Measurements from ENCODE around the gene GARIN5A.

Gene GARIN5A

DNA sequence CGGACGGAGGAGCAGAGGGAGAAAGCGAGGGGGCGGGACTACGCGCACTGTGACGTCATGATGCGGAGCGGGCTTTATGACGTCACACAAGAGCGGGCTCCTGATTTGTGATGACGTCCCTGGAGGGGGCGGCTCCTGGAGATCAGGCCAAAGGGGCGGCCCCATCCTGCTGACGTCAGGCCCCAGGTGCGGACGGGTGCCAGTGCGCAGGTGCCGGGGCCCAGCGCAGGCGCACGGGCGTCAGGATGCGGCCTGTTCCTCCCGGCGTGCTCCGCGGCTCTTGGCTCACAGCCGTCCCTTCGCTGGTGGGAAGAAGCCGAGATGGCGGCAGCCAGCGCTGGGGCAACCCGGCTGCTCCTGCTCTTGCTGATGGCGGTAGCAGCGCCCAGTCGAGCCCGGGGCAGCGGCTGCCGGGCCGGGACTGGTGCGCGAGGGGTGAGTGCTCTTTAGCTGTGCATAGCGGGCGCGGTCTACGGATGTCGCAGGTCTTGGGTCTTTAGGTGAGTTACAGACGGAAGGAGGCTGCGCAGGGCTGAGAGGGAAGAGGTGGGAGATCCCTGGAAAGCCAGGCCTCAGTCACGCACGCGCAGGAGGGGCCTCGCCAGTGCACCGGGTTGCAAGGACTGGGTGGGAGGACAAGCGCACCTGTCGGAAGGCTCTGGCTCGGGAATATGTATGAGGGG is at the start of gene GARIN5A, which contains the start of gene EMC10:
TSS of gene GARIN5A (minus strand) at position 625 of the 683 bp plus-strand sequence. CDS start at position 165, 460 bp downstream.
TSS of gene EMC10 (plus strand) at position 284 of the 683 bp plus-strand sequence. CDS start at position 322, 38 bp downstream.
- peak; percentile 76 for DNase-seq (ENCODE audit: low read depth)

DNA sequence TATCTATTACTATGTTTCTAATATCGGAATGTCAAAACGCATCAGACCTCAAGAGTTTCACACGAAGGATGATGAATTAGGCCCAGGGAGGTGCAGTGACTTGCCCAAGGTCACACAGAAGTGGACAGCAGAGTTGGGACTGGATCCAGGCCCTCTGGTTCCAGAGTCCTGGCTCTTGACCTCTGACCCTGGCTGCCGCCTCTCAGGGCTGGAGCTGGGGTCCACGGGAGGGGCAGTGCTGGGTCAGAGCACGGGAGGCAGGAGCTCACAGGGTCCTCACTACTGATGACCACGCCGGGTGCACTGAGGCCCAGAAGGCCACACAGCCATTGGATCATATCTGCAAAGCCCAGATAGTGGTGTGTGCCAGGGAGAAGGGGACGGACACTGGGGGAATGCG is 46.2 kb upstream of the GARIN5A start:
- DNase-seq (ENCODE audit: low read depth), result no peak

DNA sequence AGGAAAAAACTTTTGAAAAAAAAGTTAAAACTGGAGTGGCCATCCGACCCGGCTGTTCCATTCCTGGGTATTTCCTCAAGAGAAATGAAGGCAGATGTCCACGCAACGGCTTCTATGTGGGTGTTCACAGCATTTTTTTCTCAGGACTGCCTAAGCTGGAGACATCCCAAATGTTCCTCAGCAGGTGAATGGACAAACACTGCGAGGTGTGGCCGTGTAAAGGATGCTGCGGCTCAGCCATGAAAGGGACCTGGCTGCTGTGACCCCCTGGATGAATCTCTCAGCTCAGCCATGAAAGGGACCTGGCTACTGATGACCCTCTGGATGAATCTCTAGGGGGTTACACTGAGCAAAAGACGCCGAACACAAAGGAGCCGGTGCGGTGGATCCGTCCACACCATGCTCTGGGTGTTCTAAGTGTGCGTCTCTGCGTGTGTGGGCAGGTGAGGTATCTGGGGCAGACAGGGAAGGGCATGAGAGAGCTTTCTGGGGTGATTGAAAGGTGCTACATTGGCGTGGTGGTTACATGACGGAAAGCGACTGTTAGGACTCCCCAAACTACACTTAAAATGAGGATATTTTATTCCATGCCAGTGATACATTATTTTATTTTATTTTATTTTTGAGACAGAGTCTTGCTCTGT is 44.3 kb upstream of the GARIN5A start:
- DNase-seq (ENCODE audit: low read depth), result no peak

DNA sequence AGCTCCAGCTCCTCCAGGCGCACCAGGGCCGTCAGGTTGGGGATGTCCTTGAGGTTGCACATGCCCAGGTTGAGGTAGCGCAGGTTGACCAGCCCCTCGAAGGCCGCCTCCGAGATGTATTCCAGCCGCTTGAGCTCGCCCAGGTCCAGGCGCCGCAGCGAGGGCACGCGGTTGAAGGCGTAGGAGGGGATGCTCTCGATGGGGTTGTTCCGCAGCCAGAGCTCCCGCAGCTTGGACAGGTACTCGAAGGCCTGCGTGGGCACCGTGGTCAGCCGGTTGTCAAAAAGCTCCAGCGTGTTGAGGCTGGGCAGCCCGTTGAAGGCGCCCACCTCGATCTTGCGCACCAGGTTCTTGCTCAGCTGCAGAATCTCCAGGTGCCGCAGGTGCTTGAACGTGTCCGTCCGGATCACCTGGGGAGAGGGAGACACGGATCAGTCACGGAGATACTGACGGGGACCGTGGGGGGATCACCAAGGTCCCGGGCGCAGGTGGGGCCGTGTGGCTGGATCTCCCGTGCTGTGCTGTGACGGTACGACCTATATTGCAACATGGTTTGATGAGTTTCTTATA is 42.4 kb upstream of the GARIN5A start:
- no peak for DNase-seq (ENCODE audit: low read depth)

DNA sequence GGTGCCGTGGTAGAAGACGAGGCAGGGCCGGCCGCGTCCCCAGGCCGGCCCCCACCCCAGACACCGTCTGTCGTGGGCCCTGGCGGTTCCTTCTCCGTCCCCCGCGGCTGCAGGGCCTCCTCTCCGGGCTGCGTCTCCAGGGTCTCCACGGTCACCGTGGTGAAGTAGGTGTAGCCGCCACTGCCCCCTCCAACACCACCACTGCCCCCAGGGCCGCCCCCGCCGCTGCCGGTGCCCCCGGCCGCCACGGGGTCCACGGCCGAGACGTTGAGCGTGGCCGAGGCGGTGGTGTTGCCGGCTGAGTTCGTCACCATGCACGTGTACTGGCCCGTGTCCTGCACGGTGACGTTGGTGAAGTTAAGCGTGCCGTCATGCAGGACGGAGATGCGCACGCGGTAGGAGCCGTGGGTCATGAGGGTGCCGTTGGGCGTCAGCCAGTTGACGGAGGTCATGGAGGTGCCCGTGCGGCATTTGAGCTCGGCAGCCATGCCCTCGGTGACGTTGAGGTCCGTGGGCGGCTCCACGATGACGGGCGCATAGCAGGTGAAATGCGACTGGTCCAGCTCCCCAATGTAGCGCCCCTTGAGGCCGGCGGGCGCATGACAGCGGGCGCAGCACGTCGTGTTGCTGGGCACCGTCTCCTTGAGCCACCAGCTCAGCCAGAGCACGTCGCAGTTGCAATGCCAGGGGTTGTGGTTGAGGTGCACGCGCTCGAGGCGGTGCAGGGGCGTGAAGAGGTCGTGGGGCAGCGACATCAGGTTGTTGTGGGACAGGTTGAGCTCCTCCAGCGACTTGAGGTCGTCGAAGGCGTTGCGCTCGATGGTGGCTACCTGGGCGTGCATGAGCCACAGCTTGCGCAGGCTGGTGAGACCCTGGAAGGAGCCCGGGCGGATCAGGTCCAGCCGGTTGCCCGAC is 41.7 kb upstream of the GARIN5A start:
- no peak for DNase-seq (ENCODE audit: low read depth)

DNA sequence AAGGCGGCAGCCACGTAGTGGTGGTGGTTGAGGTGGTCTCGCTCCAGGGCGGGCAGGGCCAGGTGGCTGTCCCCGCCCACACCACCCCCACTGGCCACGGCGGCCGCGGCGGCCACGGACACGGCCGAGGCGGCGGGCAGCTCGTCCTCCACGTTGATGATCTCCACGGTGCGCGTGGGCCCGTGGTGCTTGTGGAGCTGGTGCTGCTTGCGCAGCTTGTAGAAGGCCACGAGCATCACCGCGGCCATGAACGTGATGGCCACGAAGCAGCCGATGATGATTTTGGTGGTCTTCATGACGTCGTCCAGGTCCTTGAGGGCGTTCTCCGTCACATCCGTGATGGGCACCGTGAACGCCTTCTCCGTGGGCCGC is 41.0 kb upstream of the GARIN5A start:
- no peak for DNase-seq (ENCODE audit: low read depth)

DNA sequence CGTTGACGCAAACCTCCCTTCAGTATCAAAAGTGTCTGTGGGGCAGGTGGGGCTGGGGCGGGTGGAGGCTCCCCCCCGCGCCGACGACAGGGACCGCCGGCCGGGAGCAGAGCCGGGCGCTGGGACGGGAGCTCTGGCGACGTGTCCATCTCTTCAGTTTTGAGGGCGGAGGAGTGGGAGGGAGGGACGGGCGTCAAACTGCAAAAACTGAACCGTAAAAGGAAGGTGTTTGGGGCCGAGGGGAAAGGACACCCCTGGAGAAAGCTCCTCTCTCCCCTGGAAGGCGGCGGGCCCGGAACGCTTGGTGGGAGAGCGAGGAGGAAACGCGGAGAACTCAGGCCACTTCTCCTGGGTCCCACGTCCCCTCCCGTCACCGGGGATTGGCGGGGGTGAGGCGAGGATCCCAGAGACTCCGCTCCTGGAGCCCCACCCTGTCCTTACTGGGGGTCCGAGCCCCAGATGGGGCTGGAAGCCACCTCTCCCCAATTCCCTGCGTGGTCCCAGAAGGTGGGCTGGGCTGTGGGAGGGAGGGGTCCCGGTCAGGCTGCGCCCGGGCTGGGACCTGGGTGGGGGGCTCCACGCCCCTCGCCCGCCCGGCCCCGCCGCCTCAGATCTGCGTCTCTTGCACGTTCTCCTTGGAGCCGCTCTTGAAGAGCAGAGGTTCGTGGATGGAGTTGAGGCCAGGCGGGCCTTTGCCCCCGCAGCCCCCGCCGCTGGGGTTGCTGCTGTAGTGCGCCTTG is 40.5 kb upstream of the GARIN5A start:
- DNase-seq (ENCODE audit: low read depth), result no peak

DNA sequence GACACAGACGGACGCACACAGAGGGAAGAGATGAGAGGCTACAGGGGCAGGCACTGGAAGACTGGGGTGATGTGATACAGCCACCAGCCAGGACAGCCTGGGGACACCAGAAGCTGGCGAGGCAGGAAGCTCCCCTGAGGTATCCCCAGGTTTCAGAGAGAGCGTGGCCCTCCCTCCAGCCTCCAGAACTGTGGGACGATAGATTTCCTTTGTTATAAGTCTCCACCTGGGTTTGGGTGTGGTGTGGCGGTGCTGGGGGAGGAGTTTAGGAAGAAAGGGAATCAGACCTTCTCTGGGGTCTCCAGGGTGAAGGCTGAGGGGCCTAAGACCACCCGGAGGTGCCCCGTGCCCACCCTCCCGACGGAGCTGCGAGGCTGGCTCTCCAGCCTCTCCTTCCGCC is 39.8 kb upstream of the GARIN5A start:
- no peak for DNase-seq (ENCODE audit: low read depth)

DNA sequence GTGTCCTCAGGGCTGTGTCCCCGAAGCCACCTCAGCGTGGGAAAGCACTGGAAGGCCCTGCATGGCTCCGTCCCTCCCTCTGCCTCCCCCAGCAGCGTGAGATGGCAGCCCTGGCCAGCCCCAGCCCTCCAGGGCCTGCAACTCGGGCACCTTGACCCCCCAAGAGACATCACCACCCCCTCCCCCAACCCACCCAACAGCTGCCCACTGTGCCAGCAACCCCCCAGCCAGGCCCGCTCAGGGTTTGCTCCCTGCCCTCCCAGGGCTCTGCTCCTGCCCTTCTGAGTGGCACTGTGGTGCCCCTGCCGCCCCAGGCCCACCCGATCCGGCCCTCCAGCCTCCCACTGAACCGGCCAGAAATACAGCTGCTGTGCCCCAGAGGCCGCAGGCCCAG is 38.5 kb upstream of the GARIN5A start:
- DNase-seq (ENCODE audit: low read depth), result no peak

DNA sequence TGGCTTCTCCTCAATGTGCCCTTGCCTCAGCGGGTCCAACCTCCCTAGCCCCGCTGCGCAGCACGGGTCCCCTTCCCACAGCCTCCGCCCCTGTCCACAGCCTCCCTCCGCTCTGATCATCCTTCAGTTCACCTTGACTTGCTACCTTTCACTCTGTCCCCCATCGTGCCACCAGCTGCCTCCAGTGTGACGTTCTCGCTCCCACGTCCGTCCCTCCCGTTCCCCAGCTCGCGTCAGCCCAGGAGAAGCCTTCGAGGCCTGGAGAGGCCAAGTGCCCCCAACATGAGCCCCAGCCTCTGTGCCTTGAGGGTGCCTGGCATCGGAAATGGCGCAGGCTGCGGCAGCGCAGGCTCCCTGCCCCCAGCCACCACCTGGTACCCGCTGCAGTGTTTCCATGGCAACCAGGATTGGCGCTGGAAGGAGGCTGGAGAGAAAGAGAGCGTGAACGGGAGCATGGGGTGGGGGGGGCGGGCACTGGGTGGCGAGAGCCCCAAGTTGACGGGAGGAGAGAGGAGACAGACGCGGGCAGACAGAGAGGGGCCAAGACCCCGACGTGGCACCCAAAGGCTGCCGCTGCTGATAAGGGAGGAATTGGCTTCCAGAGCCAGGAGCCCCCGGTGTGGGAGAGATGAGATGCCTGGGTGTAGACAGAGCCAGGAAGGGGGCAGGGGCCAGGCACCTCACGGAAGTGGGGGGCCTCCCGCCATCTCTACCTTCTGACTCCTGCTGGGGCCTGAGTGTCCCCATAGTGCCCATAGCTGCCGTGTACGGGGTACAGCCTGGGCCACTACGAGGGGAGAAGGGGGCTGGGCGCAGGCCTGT is 37.9 kb upstream of the GARIN5A start:
- no peak for DNase-seq (ENCODE audit: low read depth)

DNA sequence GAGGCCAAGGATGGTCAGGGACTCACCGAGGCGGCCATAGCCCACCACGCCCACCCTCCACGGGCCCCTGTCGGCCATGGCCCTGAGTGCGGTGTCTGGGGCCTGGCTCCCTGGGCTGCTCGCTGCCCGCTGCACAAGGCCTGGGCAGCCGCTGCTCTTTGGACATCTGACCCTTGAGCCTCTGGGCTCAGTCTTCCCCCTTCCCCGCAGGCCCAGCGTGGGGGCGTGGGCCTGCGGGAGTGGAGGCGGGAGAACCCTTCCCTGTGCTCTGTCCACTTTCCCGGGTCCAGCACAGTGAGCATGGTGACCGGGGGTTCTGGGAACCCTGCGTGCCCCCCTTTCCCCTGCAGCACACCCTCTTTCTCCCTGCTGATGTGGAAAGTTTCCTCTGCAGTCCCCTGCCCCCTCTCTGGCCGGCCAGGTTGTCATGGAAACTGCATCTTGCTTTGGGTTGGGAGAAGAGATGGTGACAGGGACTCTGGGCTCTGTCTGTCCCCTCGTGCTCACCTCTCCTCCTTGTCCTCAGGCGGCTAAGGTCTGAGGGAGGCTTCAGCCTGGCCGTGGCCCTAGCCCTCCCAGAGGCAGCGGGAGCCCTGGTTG is 37.2 kb upstream of the GARIN5A start, which contains the start of gene ASPDH:
TSS of gene ASPDH (minus strand) at position 168 of the 600 bp plus-strand sequence. CDS start at position 78, 90 bp downstream.
- no peak for DNase-seq (ENCODE audit: low read depth)

DNA sequence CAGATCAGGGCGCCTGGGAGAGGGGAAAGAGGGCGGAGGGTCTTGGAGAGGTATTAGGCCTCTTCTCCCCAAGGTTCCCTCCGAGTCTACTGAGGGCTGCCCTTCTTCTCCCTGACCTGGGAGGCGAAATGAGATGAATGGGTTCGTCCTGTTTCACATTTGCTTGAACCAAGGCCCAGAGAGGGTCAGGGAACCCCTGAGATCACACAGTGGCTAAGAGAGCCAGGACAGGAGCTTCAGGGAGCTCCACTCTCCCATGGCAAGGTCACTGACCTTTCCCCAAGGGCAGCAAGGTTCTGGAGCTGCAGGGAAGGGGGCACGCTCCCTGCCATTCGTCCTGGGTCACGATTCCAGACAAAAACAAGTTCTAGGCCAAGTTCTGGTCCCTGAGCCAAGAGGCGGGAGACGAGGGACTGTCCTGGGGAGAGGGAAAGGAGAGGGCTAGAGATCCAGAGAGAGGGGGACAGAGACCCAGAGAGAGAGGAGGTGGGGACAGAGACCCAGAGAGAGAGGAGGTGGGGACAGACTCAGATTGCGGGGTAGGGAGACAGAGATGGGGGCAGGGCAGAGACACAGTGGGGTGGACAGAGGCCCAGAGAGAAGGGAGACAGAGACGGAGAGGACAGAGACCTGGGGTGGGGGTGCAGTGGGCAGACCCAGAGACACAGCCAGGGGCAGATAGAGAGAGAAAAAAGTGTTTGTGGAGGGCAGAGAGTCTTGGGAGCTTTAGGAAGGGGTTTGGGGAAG is 36.5 kb upstream of the GARIN5A start:
- DNase-seq (ENCODE audit: low read depth), result no peak

DNA sequence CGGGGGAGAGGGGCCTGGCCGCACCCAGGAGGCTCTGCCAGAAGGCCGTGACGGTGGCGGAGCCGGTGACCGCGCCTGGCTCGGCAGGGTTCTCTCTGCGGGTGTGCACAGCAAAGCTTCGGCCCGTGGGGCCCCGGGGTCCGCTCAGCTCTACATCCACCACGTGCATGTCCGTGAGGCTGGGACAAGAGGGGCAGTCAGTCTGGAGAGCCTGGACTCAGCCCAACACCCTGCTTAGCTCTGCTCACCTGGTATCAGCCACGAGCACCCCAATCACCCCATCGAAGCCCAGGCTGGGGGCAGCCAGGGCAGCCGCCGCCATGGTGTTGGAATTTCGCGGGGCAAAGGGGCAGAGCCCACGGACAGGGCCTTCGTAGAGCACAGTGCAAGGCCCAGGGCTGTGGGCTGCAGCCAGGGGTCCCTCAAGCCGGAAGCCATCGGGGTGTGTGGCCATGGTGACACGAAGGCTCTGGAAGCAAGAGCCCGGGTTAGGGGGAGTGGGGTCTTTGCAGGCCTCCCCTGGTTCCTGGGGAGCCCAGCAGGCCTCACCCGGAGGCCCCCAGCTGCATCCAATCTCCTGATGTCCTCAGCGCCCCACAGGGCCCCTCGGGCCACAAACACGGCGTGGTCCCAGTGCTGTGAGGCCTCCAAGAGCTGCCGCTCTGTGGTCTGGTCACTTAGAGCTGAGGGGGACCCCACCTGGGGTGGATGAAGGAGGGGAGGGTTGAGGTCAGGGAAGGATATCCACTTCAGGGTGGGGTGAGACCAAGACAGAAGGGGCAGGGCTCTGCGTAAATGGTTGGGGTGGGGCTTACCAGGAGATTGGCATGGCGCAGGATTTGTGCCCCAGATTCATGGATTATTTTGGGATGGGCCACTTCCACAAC is 35.7 kb upstream of the GARIN5A start:
- no peak for DNase-seq (ENCODE audit: low read depth)

DNA sequence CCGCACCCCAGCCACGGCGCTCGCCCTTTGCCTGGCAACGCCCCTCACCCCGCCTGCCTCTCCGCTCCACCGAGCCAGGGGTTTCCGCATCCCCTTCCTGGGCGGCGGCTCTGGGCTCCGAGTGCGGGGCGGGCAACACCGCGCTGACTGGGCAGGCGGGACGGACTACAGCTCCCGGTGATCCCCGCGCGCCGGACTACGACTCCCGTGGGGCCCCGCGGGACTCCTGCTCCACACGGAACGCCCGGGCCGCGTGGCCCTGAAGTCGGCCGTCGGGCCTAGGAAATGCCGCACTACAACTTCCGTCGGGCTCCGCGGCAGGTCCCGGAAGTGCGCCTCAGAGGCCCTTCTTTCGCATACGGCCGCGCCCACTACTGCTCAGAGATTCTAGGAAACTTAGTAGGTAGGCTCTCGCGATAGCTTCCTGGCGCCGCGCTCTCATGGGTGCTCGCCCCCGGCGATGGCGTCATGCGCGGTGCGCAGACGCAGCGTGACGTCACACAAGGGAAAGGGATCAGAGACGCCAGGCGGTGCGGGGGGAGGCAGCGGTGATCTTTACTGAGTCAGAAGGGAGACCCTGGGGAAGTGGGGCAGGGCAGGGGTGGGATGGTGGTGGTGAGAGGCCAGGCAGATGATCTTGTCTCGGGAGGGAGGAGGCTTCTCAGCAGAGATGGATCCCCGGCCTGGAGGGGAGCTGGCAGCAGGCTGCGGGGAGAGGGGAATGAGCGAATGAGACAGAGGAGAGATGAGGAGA is 34.6 kb upstream of the GARIN5A start, which contains the start of gene JOSD2:
TSS of gene JOSD2 (minus strand) at position 123 of the 754 bp plus-strand sequence. CDS start 760 bp downstream, outside the sequence.
- peak; percentile 92 for DNase-seq (ENCODE audit: low read depth)

DNA sequence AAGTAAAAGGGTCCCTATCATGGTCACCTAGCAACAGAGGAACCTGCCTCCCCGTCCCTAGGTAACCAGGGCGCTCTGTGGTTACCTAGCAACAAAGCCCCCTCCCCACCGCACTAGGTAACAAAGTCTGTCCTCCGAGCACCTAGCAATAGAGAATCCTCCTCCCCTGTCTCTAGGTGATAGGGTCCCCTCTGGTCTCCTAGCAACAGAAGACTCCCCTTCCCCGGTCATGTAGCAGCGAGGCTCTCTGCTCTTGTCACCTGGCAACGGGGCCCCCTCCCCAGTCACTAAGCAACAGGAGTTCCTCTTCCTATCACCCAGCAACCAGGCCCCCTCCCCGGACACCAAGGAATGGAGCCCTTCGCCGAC is 34.0 kb upstream of the GARIN5A start:
- no peak for DNase-seq (ENCODE audit: low read depth)

DNA sequence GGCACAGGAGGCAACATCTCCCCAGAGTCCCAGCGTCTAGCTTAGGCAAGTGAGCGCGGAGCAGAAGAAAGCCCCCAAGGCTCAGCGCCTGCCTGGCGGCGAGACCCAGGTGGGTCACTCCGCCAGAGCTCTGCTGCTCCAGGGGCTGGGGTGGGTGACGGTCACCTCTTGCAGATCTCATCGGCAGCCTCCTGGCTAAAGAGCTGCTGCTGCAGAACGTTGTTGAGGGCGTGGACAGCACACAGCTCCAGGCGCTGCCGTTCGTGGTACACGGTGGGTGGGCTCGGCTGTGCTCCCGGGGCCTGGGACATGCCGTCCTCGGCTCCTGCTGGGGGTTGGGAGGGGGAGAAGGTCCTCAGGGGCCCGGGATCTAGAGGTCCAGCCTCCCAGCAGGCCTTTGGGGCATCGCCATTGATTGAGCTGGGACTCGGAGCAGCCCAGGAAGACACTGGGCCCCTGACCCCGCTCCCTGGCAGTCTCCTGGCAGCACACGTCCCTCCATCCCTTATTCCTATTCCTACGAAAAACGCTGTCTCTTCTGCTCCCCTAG is 33.5 kb upstream of the GARIN5A start:
- no peak for DNase-seq (ENCODE audit: low read depth)

DNA sequence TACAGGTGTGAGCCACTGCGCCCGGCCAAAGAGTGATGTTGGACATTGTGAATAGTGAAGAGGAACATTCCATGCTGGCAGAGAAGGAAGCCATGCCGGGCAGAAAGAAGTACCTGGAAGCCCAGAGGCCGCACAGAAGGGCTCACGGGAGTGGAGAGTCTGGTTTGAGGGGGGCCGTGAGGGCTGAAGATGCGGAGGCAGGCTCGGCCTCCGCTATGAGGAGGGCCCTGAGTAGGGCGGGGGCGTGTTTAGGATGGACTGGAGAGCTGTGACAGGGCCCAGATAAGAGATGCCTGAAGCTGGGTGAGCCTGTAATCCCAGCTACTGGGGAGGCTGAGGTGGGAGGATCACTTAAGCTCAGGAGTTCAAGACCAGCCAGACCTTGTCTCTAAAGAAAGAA is 32.7 kb upstream of the GARIN5A start:
- DNase-seq (ENCODE audit: low read depth), result no peak
